Smooth muscle cell (in vitro differentiated cells): ENCODE results near the gene GPR152. TPM values are rescaled to one million over a fixed set of nuclear protein-coding genes. Genes with fewer than 3 reads are reported as not detected.
"Not testable (repeated sequence)": the region's sequence is repeated elsewhere in the genome, so short reads cannot be mapped to it uniquely, and the experiment has no call there.

Source experiments
- DNase-seq: peaks from one replicate; lab custom pipeline; 2025; ENCODE audit not compliant: unreplicated experiment; lab: John Stamatoyannopoulos, UW
- H2AFZ ChIP-seq: fragments of 200-600 bp; sonication (generic); 2 replicates; pipeline ENCODE4 v1.6.0; 2016; ENCODE audit warnings: antibody characterized with exemption, low read depth, mild to moderate bottlenecking
- H3F3A ChIP-seq: fragments of 200-600 bp; sonication (generic); 2 replicates; pipeline ENCODE4 v1.6.0; 2017; ENCODE audit warnings: antibody characterized with exemption, low read depth
- H3K27ac ChIP-seq: fragments of 200-600 bp; sonication (generic); 2 replicates; pipeline ENCODE4 v1.5.1; 2016; ENCODE audit warnings: low read depth, mild to moderate bottlenecking
- H3K27me3 ChIP-seq: fragments of 200-600 bp; sonication (generic); 2 replicates; pipeline ENCODE4 v1.6.1; 2016; ENCODE audit warnings: low read depth, mild to moderate bottlenecking
- H3K36me3 ChIP-seq: fragments of 200-600 bp; sonication (generic); 2 replicates; pipeline ENCODE4 v1.5.1; 2016; ENCODE audit warnings: low read depth
- H3K4me1 ChIP-seq: fragments of 200-600 bp; sonication (generic); 2 replicates; pipeline ENCODE4 v1.5.1; 2016; ENCODE audit warnings: low read depth
- H3K4me2 ChIP-seq: fragments of 200-600 bp; sonication (generic); 2 replicates; pipeline ENCODE4 v1.6.0; 2016; ENCODE audit warnings: mild to moderate bottlenecking
- H3K4me3 ChIP-seq: fragments of 200-600 bp; sonication (generic); 2 replicates; pipeline ENCODE4 v1.5.1; 2016; ENCODE audit warnings: mild to moderate bottlenecking
- H3K79me2 ChIP-seq: fragments of 200-600 bp; sonication (generic); 2 replicates; pipeline ENCODE4 v1.6.0; 2016; ENCODE audit warnings: low read depth, mild to moderate bottlenecking
- H3K9ac ChIP-seq: fragments of 200-600 bp; sonication (generic); 2 replicates; pipeline ENCODE4 v1.6.0; 2016; ENCODE audit warnings: low read depth
- H3K9me3 ChIP-seq: fragments of 200-600 bp; sonication (generic); replicated peaks from 2 replicates; pipeline ENCODE4 v1.5.1; 2016; ENCODE audit warnings: low read depth
- H4K20me1 ChIP-seq: fragments of 200-600 bp; sonication (generic); 2 replicates; pipeline ENCODE4 v1.6.0; 2016; ENCODE audit warnings: low read depth
- CTCF ChIP-seq: fragments of 200-600 bp; sonication (generic); IDR thresholded peaks from 2 replicates; pipeline ENCODE4 v1.5.1; 2017; ENCODE audit warnings: borderline replicate concordance, mild to moderate bottlenecking, antibody characterized with exemption; ENCODE audit not compliant: insufficient read depth, poor library complexity, severe bottlenecking
- WGBS: methylation state at CpG from one replicate; pipeline ENCODE4 v1.1.7; 2016; ENCODE audit warnings: low lambda C conversion rate; 5-methylcytosine and 5-hydroxymethylcytosine counted together
- polyA plus RNA-seq: library from polyadenylated mRNA; unstranded; fragments of >200 nt; fragmentation: Nextera tagmentation; extraction: Ambion mirVana; gene quantifications from 2 replicates; pipeline ENCODE4 v1.2.1, GENCODE V29; 2016
- total RNA-seq: library from RNA; depleted of rRNA; stranded (reverse); fragments of >200 nt; gene quantifications from 2 replicates; pipeline ENCODE4 v1.2.3, GENCODE V29; 2014

Gene GPR152
- total and polyA plus RNA-seq, 2 experiments from 2014 or later = 0.27 TPM; not detected in 1

- TF ChIP-seq CTCF = no peak
- Histone ChIP-seq H4K20me1 (no peaks in the 10 kb centered on the region), H3K27me3 (no peaks in the 10 kb centered on the region), H3K27ac (peak within 1 kb of the TSS; percentile 74), H3K79me2 (peaks cover 24% of the 10 kb centered on the region), H3K9me3 (no peaks in the 10 kb centered on the region), H3K9ac (peak within 1 kb of the TSS; percentile 94), H3K4me3 (peak within 1 kb of the TSS; percentile 80), H3K4me2 (peak within 1 kb of the TSS; percentile 99), H3K36me3 (no peaks in the 10 kb centered on the region), H3F3A (no peaks in the 10 kb centered on the region), H3K4me1 (no peaks in the 10 kb centered on the region), H2AFZ (peak within 1 kb of the TSS; percentile 94)
- DNase-seq = peak; percentile 85
- 3% methylated on average over 65 of the region's 68 CpGs for WGBS
These were observed 24.2 kb downstream of the GPR152 start, which contains the start of gene RPS6KB2 for GRCh38 chr11:67428052-67429001. TSS of gene RPS6KB2 (plus strand) at chr11:67428494. CDS start at chr11:67428546, 52 bp downstream.

GRCh38 chr11:67427364-67427859 lies 25.1 kb downstream of the GPR152 start:
- not testable (repeated sequence) for H3K27me3 ChIP-seq, DNase-seq, H3K36me3 ChIP-seq, H3F3A ChIP-seq, H3K27ac ChIP-seq, H3K4me1 ChIP-seq, H4K20me1 ChIP-seq, H3K9me3 ChIP-seq, H3K9ac ChIP-seq
- 96% methylated on average over 19 of the region's 19 CpGs for WGBS
- H2AFZ ChIP-seq = peak overlapping the region; percentile 94
- peak overlapping the region; percentile 86 for H3K4me2 ChIP-seq
- H3K79me2 ChIP-seq = peaks cover 24% of the 10 kb centered on the region
- H3K4me3 ChIP-seq = peak overlapping the region; percentile 80

GRCh38 chr11:67423891-67424613 lies 28.5 kb downstream of the GPR152 start:
- Histone ChIP-seq H3K4me3 (no peak overlapping the region), H4K20me1 (no peaks in the 10 kb centered on the region), H3K4me2 (no peak overlapping the region), H3K79me2 (peaks cover 7% of the 10 kb centered on the region), H3K27ac (no peak overlapping the region), H3F3A (no peaks in the 10 kb centered on the region), H3K36me3 (no peaks in the 10 kb centered on the region), H3K9ac (no peak overlapping the region), H3K9me3 (no peaks in the 10 kb centered on the region), H2AFZ (no peak overlapping the region), H3K4me1 (peaks cover 5% of the 10 kb centered on the region), H3K27me3 (no peaks in the 10 kb centered on the region)
- DNase-seq = no peak
- 95% methylated on average over 33 of the region's 34 CpGs for WGBS
- no peak for TF ChIP-seq CTCF

- Histone ChIP-seq H3K4me2 (no peak overlapping the region), H3F3A (no peaks in the 10 kb centered on the region)
- 97% methylated on average over 13 of the region's 13 CpGs for WGBS
These were observed 29.1 kb downstream of the GPR152 start for GRCh38 chr11:67423466-67423865.

More at GRCh38 chr11:67423466-67423865, 29.1 kb downstream of the GPR152 start:
- Histone ChIP-seq H4K20me1 (no peaks in the 10 kb centered on the region), H3K27ac (no peak overlapping the region), H3K79me2 (peaks cover 1% of the 10 kb centered on the region), H3K9me3 (no peaks in the 10 kb centered on the region), H3K4me1 (peaks cover 5% of the 10 kb centered on the region), H3K36me3 (no peaks in the 10 kb centered on the region), H3K9ac (no peak overlapping the region), H3K27me3 (no peaks in the 10 kb centered on the region), H2AFZ (no peak overlapping the region), H3K4me3 (no peak overlapping the region)
- TF ChIP-seq CTCF = no peak
- DNase-seq = no peak
